ENCODE measurements around the gene VIPAS39. TPM values are rescaled to one million over a fixed set of nuclear protein-coding genes. Genes with fewer than 3 reads are reported as not detected.
A peak's percentile ranks its signal among the peaks of the same experiment; 100 is the strongest.

VIPAS39 gene
- total RNA-seq, 1 experiment from 2014 or later = 16.7 TPM

GRCh38 chr14:77467801-77468200 is 10.4 kb upstream of the VIPAS39 start:
- H3K4me3 ChIP-seq (ENCODE audit: low read depth, low read length, poor library complexity, severe bottlenecking) = no peak overlapping the region
- H3K27ac ChIP-seq (ENCODE audit: low read depth, low read length, poor library complexity, severe bottlenecking) = no peak overlapping the region
- no peaks in the 10 kb centered on the region for H3K4me1 ChIP-seq (ENCODE audit: insufficient read depth, low read length, poor library complexity, severe bottlenecking)
- CTCF ChIA-PET = no interaction called here
- no peak for DNase-seq (ENCODE audit: low spot score)
- intact Hi-C loops (cut with micrococcal nuclease; ENCODE audit: unreplicated experiment) = no loop called here
- no peak for TF ChIP-seq EZH2 (IDR thresholded peaks at IDR 0.05; ENCODE audit: borderline replicate concordance, low read depth, low read length, poor library complexity, severe bottlenecking)
- TF ChIP-seq CTCF (conservative IDR thresholded peaks at IDR 0.05; ENCODE audit: low read depth, low read length) = no peak
- BruUV-seq (replicated peaks) = no TSS peak
- peaks cover 68% of the 10 kb centered on the region for H3K36me3 ChIP-seq (ENCODE audit: insufficient read depth, low read length, poor library complexity, severe bottlenecking)
- H3K9me3 ChIP-seq (ENCODE audit: low read depth, low read length, poor library complexity, severe bottlenecking) = no peaks in the 10 kb centered on the region
- POLR2A ChIA-PET (ENCODE audit: low non-redundant PET) = interaction anchor here (0.6 to 0.9 kb wide), 3 partner anchors 45 to 91 kb away, joined by 4 to 8 read pairs (median 8); partner anchors contain the start of gene TMED8
- no peaks in the 10 kb centered on the region for H3K27me3 ChIP-seq (replicated peaks; ENCODE audit: insufficient read depth, low read depth, low read length, poor library complexity)

GRCh38 chr14:77459072-77459723 is 1.8 kb upstream of the VIPAS39 start:
- CTCF ChIA-PET = interaction anchor here (0.6 to 1.4 kb wide), 4 partner anchors 12 to 92 kb away, joined by 3 to 10 read pairs (median 6); no protein-coding TSS in a partner anchor
- Histone ChIP-seq H3K9me3 (ENCODE audit: low read depth, low read length, poor library complexity, severe bottlenecking) (no peaks in the 10 kb centered on the region), H3K4me3 (ENCODE audit: low read depth, low read length, poor library complexity, severe bottlenecking) (peak overlapping the region; percentile 88), H3K4me1 (ENCODE audit: insufficient read depth, low read length, poor library complexity, severe bottlenecking) (peaks cover 14% of the 10 kb centered on the region), H3K27me3 (replicated peaks; ENCODE audit: insufficient read depth, low read depth, low read length, poor library complexity) (no peaks in the 10 kb centered on the region), H3K27ac (ENCODE audit: low read depth, low read length, poor library complexity, severe bottlenecking) (peak overlapping the region; percentile 95), H3K36me3 (ENCODE audit: insufficient read depth, low read length, poor library complexity, severe bottlenecking) (peaks cover 47% of the 10 kb centered on the region)
- POLR2A ChIA-PET (ENCODE audit: low non-redundant PET) = interaction anchor here (0.7 kb wide), 1 partner anchor 143 kb away, joined by 9 read pairs; no protein-coding TSS in a partner anchor
- DNase-seq (ENCODE audit: low spot score) = peak; percentile 87
- no TSS peak for BruUV-seq (replicated peaks)
- no peak for TF ChIP-seq EZH2 (IDR thresholded peaks at IDR 0.05; ENCODE audit: borderline replicate concordance, low read depth, low read length, poor library complexity, severe bottlenecking)
- peak; percentile 91 for TF ChIP-seq CTCF (conservative IDR thresholded peaks at IDR 0.05; ENCODE audit: low read depth, low read length)
- intact Hi-C loops (cut with micrococcal nuclease; ENCODE audit: unreplicated experiment) = loop anchor here (2.0 kb wide), 3 partner anchors 92 to 306 kb away; partner anchors contain the start of genes ALKBH1 and SLIRP

- Histone ChIP-seq H3K4me3 (ENCODE audit: low read depth, low read length, poor library complexity, severe bottlenecking) (peak overlapping the region; percentile 88), H3K27ac (ENCODE audit: low read depth, low read length, poor library complexity, severe bottlenecking) (peak overlapping the region; percentile 95), H3K36me3 (ENCODE audit: insufficient read depth, low read length, poor library complexity, severe bottlenecking) (peaks cover 39% of the 10 kb centered on the region), H3K9me3 (ENCODE audit: low read depth, low read length, poor library complexity, severe bottlenecking) (no peaks in the 10 kb centered on the region), H3K27me3 (replicated peaks; ENCODE audit: insufficient read depth, low read depth, low read length, poor library complexity) (no peaks in the 10 kb centered on the region), H3K4me1 (ENCODE audit: insufficient read depth, low read length, poor library complexity, severe bottlenecking) (peaks cover 14% of the 10 kb centered on the region)
- ChIA-PET CTCF (interaction anchor here (0.5 to 1.4 kb wide), 5 partner anchors 11 to 137 kb away, joined by 3 to 10 read pairs (median 5); partner anchors contain the start of genes GSTZ1 and POMT2), POLR2A (ENCODE audit: low non-redundant PET) (interaction anchor here (0.7 kb wide), 1 partner anchor 142 kb away, joined by 9 read pairs; no protein-coding TSS in a partner anchor)
- intact Hi-C loops (cut with micrococcal nuclease; ENCODE audit: unreplicated experiment) = loop anchor here (2.0 kb wide), 3 partner anchors 92 to 306 kb away; partner anchors contain the start of genes ALKBH1 and SLIRP
- DNase-seq (ENCODE audit: low spot score) = peak; percentile 26
- TSS peak; percentile 58 for BruUV-seq (replicated peaks)
- TF ChIP-seq CTCF (conservative IDR thresholded peaks at IDR 0.05; ENCODE audit: low read depth, low read length) (no peak), EZH2 (IDR thresholded peaks at IDR 0.05; ENCODE audit: borderline replicate concordance, low read depth, low read length, poor library complexity, severe bottlenecking) (no peak)
Observed at GRCh38 chr14:77458249-77458950, 999 bp upstream of the VIPAS39 start.

All from A673 (cell line).